ENCODE measurements around the gene ST3GAL2.

- TF ChIP-seq CTCF (IDR thresholded peaks at IDR 0.05) (no peak), EZH2 (IDR thresholded peaks at IDR 0.05; ENCODE audit: borderline replicate concordance, insufficient read depth, low read depth, low read length, poor library complexity, severe bottlenecking) (no peak)
Measured at GRCh38 chr16:70483426-70483825, 44.5 kb upstream of the ST3GAL2 start.

All from B cell (primary cell).